HepG2 (cell line): ENCODE data around the gene NUDT6. TPM values are rescaled to one million over a fixed set of nuclear protein-coding genes. Genes with fewer than 3 reads are reported as not detected.
A peak's percentile ranks its signal among the peaks of the same experiment; 100 is the strongest.

Experiments
- ATAC-seq: fragments of 200-7000 bp; cut with Tn5 transposase; 3 replicates; pipeline ENCODE4 v1.9.1; 2020; ENCODE audit warnings: mild to moderate bottlenecking, moderate library complexity
- BruUV-seq: library from RNA; stranded (reverse); fragments of 400-500 nt; replicated peaks from 2 replicates; lab custom pipeline; 2021; lab: Mats Ljungman, UMichigan
- CTCF ChIA-PET: fragments of 300-600 bp; formaldehyde crosslinking; extraction: SDS; loops from one replicate; lab custom pipeline; 2021; ENCODE audit warnings: low total read pairs, inconsistent platforms, low intra/inter-chr PET ratio; lab: Yijun Ruan, JAX
- POLR2A ChIA-PET: fragments of 350-600 bp; sonication (Branson Sonifier 250); formaldehyde crosslinking; loops from one replicate; lab custom pipeline; 2020; ENCODE audit warnings: antibody characterized with exemption, inconsistent platforms; lab: Yijun Ruan, JAX
- DNase-seq: peaks from one replicate; pipeline ENCODE4 v3.0.0-alpha.2; 2015; ENCODE audit warnings: low spot score
- FAIRE-seq: peaks from 3 replicates; lab custom pipeline; 2011; peaks lifted over from hg19 to GRCh38; lab: Jason Lieb, UNC
- H2AFZ ChIP-seq: one replicate; pipeline ENCODE4 v1.6.1; 2011; ENCODE audit warnings: low read length, inconsistent platforms
- H3K27ac ChIP-seq: fragments of 300-600 bp; 3 replicates; pipeline ENCODE4 v1.8.0; 2011; ENCODE audit warnings: mixed run types, mild to moderate bottlenecking, mixed read lengths, low read length, inconsistent platforms; ENCODE audit not compliant: insufficient read depth; ENCODE audit errors: extremely low read length
- H3K27me3 ChIP-seq, 2 experiments: fragments of 200-600 bp in 1 of 2; 2 replicates in 1 of 2; 3 replicates in 1 of 2; pipeline versions ENCODE4 v1.6.0 to v1.8.0; 2011; ENCODE audit warnings: low read length in 2 of 2, mild to moderate bottlenecking in 2 of 2, moderate library complexity in 2 of 2, inconsistent platforms in 1 of 2; ENCODE audit not compliant: insufficient read depth in 2 of 2, control insufficient read depth in 1 of 2
- H3K36me3 ChIP-seq, 2 experiments: fragments of 200-600 bp in 1 of 2; replicated peaks in 1 of 2; 2 replicates in 1 of 2; 3 replicates in 1 of 2; pipeline versions ENCODE4 v1.5.1 to v1.8.0; 2011; ENCODE audit warnings: low read length in 2 of 2, inconsistent platforms in 1 of 2; ENCODE audit not compliant: insufficient read depth in 2 of 2, control insufficient read depth in 1 of 2
- H3K4me1 ChIP-seq: 2 replicates; pipeline ENCODE4 v1.5.1; 2012; ENCODE audit warnings: low read length, inconsistent platforms; ENCODE audit not compliant: insufficient read depth
- H3K4me2 ChIP-seq: 2 replicates; pipeline ENCODE4 v1.6.0; 2011; ENCODE audit warnings: low read depth, low read length, inconsistent platforms
- H3K4me3 ChIP-seq, 3 experiments: fragments of 200-600 bp in 1 of 3; sonication (generic), shearing (Covaris generic) in 1 of 3; replicated peaks in 1 of 3; 2 replicates each; pipeline ENCODE4 v1.5.1; 2011 to 2016; ENCODE audit warnings: low read length in 3 of 3, inconsistent platforms in 2 of 3, low read depth in 2 of 3, mild to moderate bottlenecking in 2 of 3, control low read depth in 1 of 3, mixed read lengths in 1 of 3; ENCODE audit not compliant: insufficient read depth in 1 of 3
- H3K79me2 ChIP-seq: one replicate; pipeline ENCODE4 v1.6.1; 2011; ENCODE audit warnings: low read length, inconsistent platforms; ENCODE audit not compliant: insufficient read depth
- H3K9ac ChIP-seq: 2 replicates; pipeline ENCODE4 v1.6.0; 2011; ENCODE audit warnings: mild to moderate bottlenecking, low read depth, low read length, inconsistent platforms; ENCODE audit not compliant: insufficient read depth
- H3K9me3 ChIP-seq: 2 replicates; pipeline ENCODE4 v1.5.1; 2012; ENCODE audit warnings: mild to moderate bottlenecking, low read length
- H4K20me1 ChIP-seq: 2 replicates; pipeline ENCODE4 v1.6.0; 2011; ENCODE audit warnings: inconsistent platforms, mild to moderate bottlenecking, low read length, moderate library complexity; ENCODE audit not compliant: insufficient read depth
- MAFK ChIP-seq, 2 experiments: IDR thresholded peaks in 1 of 2; conservative IDR thresholded peaks in 1 of 2; 2 replicates each; pipeline ENCODE4 v1.6.1; 2011; ENCODE audit warnings: improper control_type of control experiment in 2 of 2, low read length in 2 of 2
- MLXIP ChIP-seq: sonication (generic); formaldehyde crosslinking; IDR thresholded peaks from 2 replicates; pipeline ENCODE4 v1.9.0; 2021; ENCODE audit warnings: missing genetic modification reagents, borderline replicate concordance
- NPAS2 ChIP-seq: sonication (generic); formaldehyde crosslinking; IDR thresholded peaks from 2 replicates; pipeline ENCODE4 v1.8.0; 2022; ENCODE audit warnings: mild to moderate bottlenecking, missing genetic modification reagents, borderline replicate concordance
- RBAK ChIP-seq: sonication (generic); formaldehyde crosslinking; IDR thresholded peaks from 2 replicates; pipeline ENCODE4 v1.5.1; 2020; ENCODE audit warnings: mild to moderate bottlenecking, missing genetic modification reagents
- SMAD9 ChIP-seq: sonication (generic); formaldehyde crosslinking; IDR thresholded peaks from 2 replicates; pipeline ENCODE4 v1.5.1; 2020; ENCODE audit warnings: mild to moderate bottlenecking, missing genetic modification reagents
- ZNF484 ChIP-seq: sonication (generic); formaldehyde crosslinking; IDR thresholded peaks from 2 replicates; pipeline ENCODE4 v1.5.1; 2020; ENCODE audit warnings: mild to moderate bottlenecking, low read depth, missing genetic modification reagents, borderline replicate concordance
- WGBS: methylation state at CpG from one replicate; pipeline ENCODE4 v1.1.6; 2017; ENCODE audit warnings: low lambda C conversion rate; 5-methylcytosine and 5-hydroxymethylcytosine counted together
- in situ Hi-C: cut with HindIII; loops from 2 replicates; pipeline ENCODE4 v1.10.0; 2017; ENCODE audit warnings: low pct_unique_long_range_greater_than_20kb; ENCODE audit not compliant: extremely low pct_ligation_motif_present
- intact Hi-C: fragments of 100-400 bp; cut with micrococcal nuclease; formaldehyde crosslinking; loops from one replicate; pipeline ENCODE4 v1.10.0; 2022; ENCODE audit not compliant: unreplicated experiment
- polyA plus RNA-seq, 8 experiments: library from polyadenylated mRNA; depleted of rRNA in 3 of 8; stranded (reverse) in 7 of 8; unstranded in 1 of 8; fragments of >200 nt; fragmentation: Illumina TruSeq in 4 of 8; extraction: Trizol in 4 of 8; gene quantifications; 2 replicates each; pipeline versions ENCODE4 v1.2.1 to v1.2.3, GENCODE V29; 2011 to 2016; ENCODE audit warnings: low read depth in 4 of 8, missing spikeins in 1 of 8, mixed read lengths in 1 of 8; ENCODE audit not compliant: insufficient read depth in 1 of 8
- total RNA-seq, 5 experiments: library from RNA; depleted of rRNA; stranded (reverse); fragments of >200 nt; fragmentation: Illumina TruSeq; extraction: Trizol; gene quantifications; 2 replicates each; pipeline ENCODE4 v1.2.3, GENCODE V29; 2016; ENCODE audit warnings: low read depth in 1 of 5
- TF ChIP-seq, protein P1 (sequence below): sonication (generic); formaldehyde crosslinking; IDR thresholded peaks from 2 replicates; pipeline ENCODE4 v1.8.1; 2022; ENCODE audit warnings: mild to moderate bottlenecking, missing genetic modification reagents

The NUDT6 gene
- total and polyA plus RNA-seq, 2 of the 13 experiments (the other 11 are each of a cell fraction or from before 2014, with no cell fraction given), result 4.8 to 8.3 TPM

DNA sequence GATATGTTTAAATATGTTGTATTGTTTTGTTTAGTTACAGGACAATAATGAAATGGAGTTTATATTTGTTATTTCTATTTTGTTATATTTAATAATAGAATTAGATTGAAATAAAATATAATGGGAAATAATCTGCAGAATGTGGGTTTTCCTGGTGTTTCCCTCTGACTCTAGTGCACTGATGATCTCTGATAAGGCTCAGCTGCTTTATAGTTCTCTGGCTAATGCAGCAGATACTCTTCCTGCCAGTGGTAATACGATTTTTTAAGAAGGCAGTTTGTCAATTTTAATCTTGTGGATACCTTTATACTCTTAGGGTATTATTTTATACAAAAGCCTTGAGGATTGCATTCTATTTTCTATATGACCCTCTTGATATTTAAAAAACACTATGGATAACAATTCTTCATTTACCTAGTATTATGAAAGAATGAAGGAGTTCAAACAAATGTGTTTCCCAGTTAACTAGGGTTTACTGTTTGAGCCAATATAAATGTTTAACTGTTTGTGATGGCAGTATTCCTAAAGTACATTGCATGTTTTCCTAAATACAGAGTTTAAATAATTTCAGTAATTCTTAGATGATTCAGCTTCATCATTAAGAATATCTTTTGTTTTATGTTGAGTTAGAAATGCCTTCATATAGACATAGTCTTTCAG lies 26.9 kb downstream of the NUDT6 start:
- no peaks in the 10 kb centered on the region for H3K79me2 ChIP-seq
- ATAC-seq (no peak), DNase-seq (no peak), FAIRE-seq (no peak)
- no peak for TF ChIP-seq SMAD9 (CRISPR knock-in tag)
- TF ChIP-seq MAFK (conservative IDR thresholded peaks at IDR 0.05 in 1 of 2, IDR thresholded peaks at IDR 0.05 in 1 of 2; ENCODE audit: low read length in 2 of 2), result 0 out of 4 replicates have a peak, but pooled peaks of 1 of the 2 experiments have one; percentile 5
- no peak for TF ChIP-seq ZNF484 (CRISPR knock-in tag)
- TF ChIP-seq RBAK (CRISPR knock-in tag), result no peak
- no peak for TF ChIP-seq MLXIP
- no peak for TF ChIP-seq NPAS2
- TF ChIP-seq, protein P1, sequence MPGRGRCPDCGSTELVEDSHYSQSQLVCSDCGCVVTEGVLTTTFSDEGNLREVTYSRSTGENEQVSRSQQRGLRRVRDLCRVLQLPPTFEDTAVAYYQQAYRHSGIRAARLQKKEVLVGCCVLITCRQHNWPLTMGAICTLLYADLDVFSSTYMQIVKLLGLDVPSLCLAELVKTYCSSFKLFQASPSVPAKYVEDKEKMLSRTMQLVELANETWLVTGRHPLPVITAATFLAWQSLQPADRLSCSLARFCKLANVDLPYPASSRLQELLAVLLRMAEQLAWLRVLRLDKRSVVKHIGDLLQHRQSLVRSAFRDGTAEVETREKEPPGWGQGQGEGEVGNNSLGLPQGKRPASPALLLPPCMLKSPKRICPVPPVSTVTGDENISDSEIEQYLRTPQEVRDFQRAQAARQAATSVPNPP, result no peak
- no peaks in the 10 kb centered on the region for H3K27me3 ChIP-seq
- H3K9ac ChIP-seq, result no peak overlapping the region
- no peak overlapping the region for H3K27ac ChIP-seq
- WGBS, result 86% methylated on average over 1 of the region's 1 CpG
- BruUV-seq, result no TSS peak
- no peaks in the 10 kb centered on the region for H4K20me1 ChIP-seq
- intact Hi-C loops, result no loop called here
- no peak overlapping the region for H3K4me3 ChIP-seq
- CTCF ChIA-PET, result no interaction called here
- no peaks in the 10 kb centered on the region for H3K4me1 ChIP-seq
- in situ Hi-C loops, result no loop called here
- no peak overlapping the region for H2AFZ ChIP-seq
- no peaks in the 10 kb centered on the region for H3K9me3 ChIP-seq
- no peak overlapping the region for H3K4me2 ChIP-seq
- 0 out of 5 replicates have a peak, but pooled peaks cover 0 to 7% of the 10 kb centered on the region in 2 experiments for H3K36me3 ChIP-seq
- POLR2A ChIA-PET, result no interaction called here
